Neural crest cell (in vitro differentiated cells): ENCODE data around the gene EXOC4. TPM values are rescaled to one million over a fixed set of nuclear protein-coding genes. Genes with fewer than 3 reads are reported as not detected.

Experiments
- DNase-seq: peaks from one replicate; pipeline ENCODE4 v3.0.0; 2021; ENCODE audit warnings: low read depth, mixed read lengths, low spot score
- H3K27ac Mint-ChIP-seq: one replicate; pipeline ENCODE4 v1.8.0; 2021; ENCODE audit warnings: mild to moderate bottlenecking, mixed read lengths; ENCODE audit not compliant: unreplicated experiment
- H3K27me3 Mint-ChIP-seq: 2 replicates; pipeline ENCODE4 v1.8.0; 2021; ENCODE audit warnings: low read depth, mild to moderate bottlenecking, mixed read lengths
- H3K36me3 Mint-ChIP-seq: 2 replicates; pipeline ENCODE4 v1.8.0; 2021; ENCODE audit warnings: low read depth, mild to moderate bottlenecking, mixed read lengths
- H3K4me1 Mint-ChIP-seq: 2 replicates; pipeline ENCODE4 v1.8.0; 2021; ENCODE audit warnings: mixed read lengths
- H3K4me3 Mint-ChIP-seq: one replicate; pipeline ENCODE4 v1.8.0; 2021; ENCODE audit warnings: mild to moderate bottlenecking, mixed read lengths
- H3K9me3 Mint-ChIP-seq: 2 replicates; pipeline ENCODE4 v1.8.0; 2021; ENCODE audit warnings: mixed read lengths
- total RNA-seq: library from RNA; stranded (reverse); gene quantifications from 2 replicates; pipeline ENCODE4 v1.2.1, GENCODE V29; 2021
- TF ChIP-seq, protein P1 (sequence below): fragments of 200-600 bp; sonication (generic); conservative IDR thresholded peaks from 2 replicates; pipeline ENCODE4 v1.5.0; 2021; ENCODE audit warnings: antibody characterized with exemption, mild to moderate bottlenecking

EXOC4 gene
- total RNA-seq, 1 donor from 2014 or later: 79.7 TPM

DNA sequence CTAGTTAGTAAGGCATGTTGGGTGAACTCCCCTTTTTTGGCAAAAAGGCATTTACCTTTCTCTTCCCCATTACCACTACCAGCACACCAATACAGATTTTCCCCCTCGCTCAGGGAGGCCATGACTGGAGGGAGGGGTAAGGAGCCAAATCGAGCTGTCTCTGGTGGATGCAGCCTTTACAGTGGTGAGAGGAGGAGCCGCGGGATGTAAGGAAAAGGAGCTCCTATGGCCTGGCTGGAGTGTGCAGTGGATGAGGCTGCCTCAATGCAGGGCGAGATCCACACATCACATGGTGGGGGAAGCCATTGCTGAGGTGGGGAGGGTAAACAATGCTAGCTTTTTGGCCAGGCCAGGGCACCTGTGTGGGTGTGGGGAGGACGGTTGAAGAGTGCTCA, 416.2 kb downstream of the EXOC4 start:
- H3K9me3 Mint-ChIP-seq: peaks cover 2% of the 10 kb centered on the region
- H3K27ac Mint-ChIP-seq: no peak overlapping the region
- H3K36me3 Mint-ChIP-seq: peaks cover 2% of the 10 kb centered on the region
- H3K27me3 Mint-ChIP-seq: no peaks in the 10 kb centered on the region
- no peaks in the 10 kb centered on the region for H3K4me1 Mint-ChIP-seq
- TF ChIP-seq, protein P1, sequence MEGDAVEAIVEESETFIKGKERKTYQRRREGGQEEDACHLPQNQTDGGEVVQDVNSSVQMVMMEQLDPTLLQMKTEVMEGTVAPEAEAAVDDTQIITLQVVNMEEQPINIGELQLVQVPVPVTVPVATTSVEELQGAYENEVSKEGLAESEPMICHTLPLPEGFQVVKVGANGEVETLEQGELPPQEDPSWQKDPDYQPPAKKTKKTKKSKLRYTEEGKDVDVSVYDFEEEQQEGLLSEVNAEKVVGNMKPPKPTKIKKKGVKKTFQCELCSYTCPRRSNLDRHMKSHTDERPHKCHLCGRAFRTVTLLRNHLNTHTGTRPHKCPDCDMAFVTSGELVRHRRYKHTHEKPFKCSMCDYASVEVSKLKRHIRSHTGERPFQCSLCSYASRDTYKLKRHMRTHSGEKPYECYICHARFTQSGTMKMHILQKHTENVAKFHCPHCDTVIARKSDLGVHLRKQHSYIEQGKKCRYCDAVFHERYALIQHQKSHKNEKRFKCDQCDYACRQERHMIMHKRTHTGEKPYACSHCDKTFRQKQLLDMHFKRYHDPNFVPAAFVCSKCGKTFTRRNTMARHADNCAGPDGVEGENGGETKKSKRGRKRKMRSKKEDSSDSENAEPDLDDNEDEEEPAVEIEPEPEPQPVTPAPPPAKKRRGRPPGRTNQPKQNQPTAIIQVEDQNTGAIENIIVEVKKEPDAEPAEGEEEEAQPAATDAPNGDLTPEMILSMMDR: no peak
- no peak for DNase-seq
- no peak overlapping the region for H3K4me3 Mint-ChIP-seq

GRCh38 chr7:133670250-133670649, 417.4 kb downstream of the EXOC4 start:
- Mint-ChIP-seq H3K36me3 (peaks cover 2% of the 10 kb centered on the region), H3K4me1 (no peaks in the 10 kb centered on the region), H3K4me3 (no peak overlapping the region), H3K27me3 (no peaks in the 10 kb centered on the region), H3K27ac (no peak overlapping the region), H3K9me3 (peaks cover 2% of the 10 kb centered on the region)
- TF ChIP-seq, protein P1: no peak
- DNase-seq: no peak

GRCh38 chr7:133672866-133673265, 420.0 kb downstream of the EXOC4 start:
- peaks cover 2% of the 10 kb centered on the region for H3K36me3 Mint-ChIP-seq
- H3K4me1 Mint-ChIP-seq: peaks cover 6% of the 10 kb centered on the region
- H3K27ac Mint-ChIP-seq: no peak overlapping the region
- no peak overlapping the region for H3K4me3 Mint-ChIP-seq
- H3K9me3 Mint-ChIP-seq: peaks cover 2% of the 10 kb centered on the region
- TF ChIP-seq, protein P1: no peak
- no peak for DNase-seq
- H3K27me3 Mint-ChIP-seq: no peaks in the 10 kb centered on the region

- Mint-ChIP-seq H3K4me3 (no peak overlapping the region), H3K4me1 (peaks cover 6% of the 10 kb centered on the region), H3K27ac (no peak overlapping the region), H3K36me3 (peaks cover 2% of the 10 kb centered on the region), H3K27me3 (no peaks in the 10 kb centered on the region), H3K9me3 (peaks cover 2% of the 10 kb centered on the region)
- TF ChIP-seq, protein P1: no peak
- no peak for DNase-seq
Observed at GRCh38 chr7:133674079-133674763, 421.3 kb downstream of the EXOC4 start.

DNA sequence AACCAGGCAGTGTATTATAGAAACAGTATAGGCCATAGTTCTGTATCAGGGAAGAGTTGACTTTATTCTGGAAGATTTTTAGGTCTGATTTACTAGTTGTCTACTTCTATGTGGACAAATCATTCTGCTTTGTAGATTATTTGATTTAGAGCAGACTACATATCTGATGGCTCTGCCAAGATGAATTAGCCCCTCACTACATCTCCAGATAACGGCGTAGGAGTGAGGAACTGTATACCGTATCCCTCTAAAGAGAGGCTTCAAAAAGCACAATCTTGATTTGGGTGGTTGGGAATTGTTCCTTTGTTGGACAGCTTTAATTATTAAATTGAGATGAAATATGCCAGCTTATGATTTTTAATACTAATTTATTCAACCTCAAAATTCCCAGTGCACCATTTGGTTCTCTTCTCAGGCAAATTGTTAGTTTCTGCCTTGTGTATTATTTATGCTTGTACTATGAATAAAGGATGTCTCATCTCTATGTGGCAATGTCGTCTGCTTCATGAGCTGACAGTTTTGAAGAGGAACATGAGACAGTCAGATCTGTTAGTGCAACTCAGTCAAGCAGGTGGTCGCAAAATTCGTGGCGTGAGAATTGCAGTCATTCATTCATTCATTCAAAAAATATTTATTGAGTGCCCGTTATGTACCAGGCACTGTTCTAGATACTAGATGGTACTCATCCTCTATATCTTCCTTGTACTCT, 422.8 kb downstream of the EXOC4 start:
- Mint-ChIP-seq H3K4me3 (no peak overlapping the region), H3K27ac (no peak overlapping the region), H3K4me1 (peaks cover 10% of the 10 kb centered on the region), H3K27me3 (no peaks in the 10 kb centered on the region), H3K9me3 (peaks cover 2% of the 10 kb centered on the region), H3K36me3 (peaks cover 2% of the 10 kb centered on the region)
- no peak for DNase-seq
- TF ChIP-seq, protein P1: no peak
